ENCODE data around the gene PELO.
A peak's percentile ranks its signal among the peaks of the same experiment; 100 is the strongest.

The PELO gene

DNA sequence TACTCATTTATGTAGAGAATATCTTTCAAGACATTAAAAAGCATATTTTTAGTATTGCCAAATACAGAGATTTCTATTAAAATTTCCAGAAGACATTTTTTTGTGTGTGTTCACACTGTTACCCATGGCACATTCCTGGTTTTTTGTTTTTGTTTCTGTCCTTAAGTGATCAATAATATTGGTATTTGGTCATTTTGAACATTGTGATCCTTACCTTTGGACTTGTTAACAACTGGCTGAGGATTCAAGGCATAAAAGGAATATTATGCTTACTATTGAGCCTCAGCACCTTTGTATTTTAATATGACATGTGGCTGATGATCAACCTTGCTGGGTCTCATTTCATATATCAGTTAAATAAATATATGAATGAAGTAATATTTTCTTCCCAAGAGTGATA lies 41.9 kb downstream of the PELO start:
- DNase-seq (ENCODE audit: low read depth in 1 of 2, low spot score in 1 of 2) = no peak
- no peak for TF ChIP-seq JUND (IDR thresholded peaks at IDR 0.05; ENCODE audit: low read depth)
- in situ Hi-C loops (cut with HindIII; ENCODE audit: low pct_unique_long_range_greater_than_20kb, low sequenced_read_pairs) = no loop called here

DNA sequence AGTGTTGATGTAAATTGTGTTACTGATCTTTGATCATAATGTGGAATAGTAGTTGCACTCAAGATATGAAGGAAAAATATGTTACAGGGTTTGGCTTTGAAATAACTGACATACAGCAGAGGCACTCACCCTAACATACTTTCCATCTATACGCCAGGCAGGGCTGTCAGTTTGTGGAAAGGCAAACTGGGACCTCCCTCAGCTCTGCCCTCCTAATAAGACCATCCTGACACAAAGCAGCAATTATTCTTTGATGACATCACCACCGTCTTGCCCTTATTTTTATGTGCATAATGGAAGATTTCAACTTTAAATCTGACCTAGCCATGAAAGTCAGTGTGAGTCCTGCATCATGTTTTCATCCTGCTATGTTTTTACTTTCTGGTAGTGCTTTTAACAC lies 42.9 kb downstream of the PELO start:
- no peak for TF ChIP-seq JUND (IDR thresholded peaks at IDR 0.05; ENCODE audit: low read depth)
- DNase-seq (ENCODE audit: low read depth in 1 of 2, low spot score in 1 of 2) = no peak
- in situ Hi-C loops (cut with HindIII; ENCODE audit: low pct_unique_long_range_greater_than_20kb, low sequenced_read_pairs) = no loop called here

DNA sequence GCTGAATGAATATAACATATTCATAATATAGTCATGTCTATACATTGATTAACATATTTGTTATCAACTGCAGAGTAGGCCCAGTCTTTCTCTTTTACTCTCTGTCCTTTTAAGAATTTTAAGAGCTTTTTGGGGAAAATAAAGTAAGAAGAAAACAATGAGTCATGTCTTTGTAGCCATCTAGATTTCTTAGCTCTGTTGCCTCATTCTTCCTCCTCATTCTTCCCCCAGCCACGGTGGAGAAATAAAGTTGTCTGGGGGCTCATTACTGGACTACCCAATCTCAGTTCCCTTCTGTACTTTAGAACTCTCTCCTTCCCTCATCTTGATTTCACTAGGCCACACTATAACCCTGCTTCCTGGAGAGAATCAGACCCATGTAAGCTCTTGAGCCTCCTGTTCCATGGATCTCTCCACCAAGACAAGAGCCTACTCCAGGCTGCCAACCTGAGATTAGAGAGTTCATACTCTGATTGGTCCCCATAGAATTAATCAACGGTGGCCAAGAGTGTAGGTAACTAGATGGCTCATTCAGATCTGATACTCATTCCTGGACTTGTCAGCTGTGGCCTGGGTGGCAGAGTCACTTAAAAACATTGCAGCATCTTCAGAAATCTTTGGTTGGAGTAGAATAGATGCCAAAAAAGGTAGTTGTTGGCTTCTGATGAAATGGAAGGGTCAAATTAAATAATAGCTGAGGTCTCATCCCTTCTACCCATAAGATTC lies 44.2 kb downstream of the PELO start:
- no peak for DNase-seq (ENCODE audit: low read depth in 1 of 2, low spot score in 1 of 2)

DNA sequence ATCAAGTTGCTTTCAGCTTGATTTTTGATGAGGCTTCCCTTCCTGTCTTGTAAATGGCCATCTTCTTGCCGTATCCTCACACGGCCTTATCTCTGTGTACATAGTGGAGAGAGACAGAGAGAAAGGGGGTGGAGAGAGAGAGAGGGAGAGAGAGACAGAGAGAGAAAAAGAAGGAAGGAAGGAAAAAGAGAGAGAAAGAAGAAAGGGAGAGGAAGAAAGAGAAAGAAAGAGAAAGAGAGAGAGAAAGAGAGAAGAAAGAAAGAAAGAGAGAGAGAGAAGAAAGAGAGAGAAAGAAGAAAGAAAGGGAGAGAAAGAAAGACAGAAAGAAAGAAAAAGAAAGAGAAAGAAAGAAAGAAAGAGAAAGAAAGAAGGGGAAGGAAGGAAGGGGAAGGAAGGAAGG lies 46.6 kb downstream of the PELO start:
- no peak for DNase-seq (ENCODE audit: low read depth in 1 of 2, low spot score in 1 of 2)
- no peak for TF ChIP-seq JUND (IDR thresholded peaks at IDR 0.05; ENCODE audit: low read depth)
- in situ Hi-C loops (cut with HindIII; ENCODE audit: low pct_unique_long_range_greater_than_20kb, low sequenced_read_pairs) = no loop called here

More for the DNA sequence above, 44.2 kb downstream of the PELO start:
- in situ Hi-C loops (cut with HindIII; ENCODE audit: low pct_unique_long_range_greater_than_20kb, low sequenced_read_pairs) = no loop called here
- no peak for TF ChIP-seq JUND (IDR thresholded peaks at IDR 0.05; ENCODE audit: low read depth)

DNA sequence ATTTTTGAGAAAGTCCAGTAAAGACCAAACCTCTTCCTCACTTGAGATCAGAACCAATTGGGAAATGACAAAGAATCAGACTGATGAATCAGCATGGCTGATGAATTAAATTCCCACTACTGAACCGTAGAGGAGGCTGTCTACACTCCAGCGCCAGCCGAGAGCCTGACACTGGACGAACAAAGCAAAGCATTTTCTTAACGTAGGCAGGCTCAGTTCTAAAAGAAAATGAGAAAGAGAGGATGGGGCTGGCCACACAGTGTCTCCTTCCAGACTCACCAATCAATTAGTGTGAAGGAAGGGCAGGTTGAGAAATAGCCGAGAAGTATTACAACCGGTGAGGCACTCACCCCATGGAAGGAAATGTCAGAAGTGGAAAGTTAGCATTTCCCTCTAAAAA lies 49.4 kb downstream of the PELO start:
- TF ChIP-seq JUND (IDR thresholded peaks at IDR 0.05; ENCODE audit: low read depth) = no peak
- peak in 1 of 2 experiments; percentile 10 for DNase-seq (ENCODE audit: low read depth in 1 of 2, low spot score in 1 of 2)
- in situ Hi-C loops (cut with HindIII; ENCODE audit: low pct_unique_long_range_greater_than_20kb, low sequenced_read_pairs) = no loop called here

All from T47D (cell line).